HCT116 (cell line): ENCODE results near the gene TRPM3.

ENCODE experiments used
- CTCF ChIP-seq, 3 experiments: fragments of 200-600 bp in 1 of 3; sonication (generic) in 1 of 3; IDR thresholded peaks in 2 of 3; conservative IDR thresholded peaks in 1 of 3; 2 replicates each; pipeline ENCODE4 v1.5.1; 2012 to 2017; ENCODE audit warnings: low read depth in 2 of 3, low read length in 2 of 3, antibody characterized with exemption in 1 of 3, borderline replicate concordance in 1 of 3, control low read depth in 1 of 3, mild to moderate bottlenecking in 1 of 3, mixed read lengths in 1 of 3, mixed run types in 1 of 3, moderate library complexity in 1 of 3; ENCODE audit not compliant: insufficient read depth in 1 of 3
- FOSL1 ChIP-seq: IDR thresholded peaks from 2 replicates; pipeline ENCODE4 v1.6.1; 2012; ENCODE audit warnings: low read depth

GRCh38 chr9:70563010-70563409 lies 558.4 kb downstream of the TRPM3 start:
- TF ChIP-seq FOSL1, result no peak
- TF ChIP-seq CTCF (IDR thresholded peaks at IDR 0.05 in 2 of 3, conservative IDR thresholded peaks at IDR 0.05 in 1 of 3; ENCODE audit: borderline replicate concordance in 1 of 3, insufficient read depth in 1 of 3, low read depth in 2 of 3, low read length in 2 of 3), result no peak
